Esophagus (tissue), 2 donors: Measurements from ENCODE around the gene FXYD4. TPM values are rescaled to one million over a fixed set of nuclear protein-coding genes. Genes with fewer than 3 reads are reported as not detected.

Source experiments
- H3K27ac ChIP-seq, 2 donors: one replicate each; pipeline ENCODE4 v1.5.1; 2013; ENCODE audit warnings: low read depth in 2 of 2, mild to moderate bottlenecking in 2 of 2, inconsistent platforms in 1 of 2, low read length in 1 of 2, moderate library complexity in 1 of 2
- H3K27me3 ChIP-seq, 2 donors: one replicate each; pipeline ENCODE4 v1.6.1; 2013; ENCODE audit warnings: low read length in 2 of 2, control low read depth in 1 of 2, mild to moderate bottlenecking in 1 of 2; ENCODE audit not compliant: insufficient read depth in 2 of 2, control insufficient read depth in 1 of 2
- H3K36me3 ChIP-seq, 2 donors: one replicate each; pipeline ENCODE4 v1.6.1; 2013; ENCODE audit warnings: low read length in 1 of 2; ENCODE audit not compliant: control insufficient read depth in 2 of 2, insufficient read depth in 2 of 2
- H3K4me1 ChIP-seq, 2 donors: one replicate each; pipeline ENCODE4 v1.6.1; 2013; ENCODE audit warnings: low read length in 1 of 2; ENCODE audit not compliant: control insufficient read depth in 2 of 2, insufficient read depth in 2 of 2
- H3K4me3 ChIP-seq, 2 donors: one replicate each; pipeline ENCODE4 v1.5.1; 2013; ENCODE audit warnings: low read length in 2 of 2, mild to moderate bottlenecking in 2 of 2, low read depth in 1 of 2, moderate library complexity in 1 of 2
- H3K9me3 ChIP-seq, 2 donors: one replicate each; pipeline ENCODE4 v1.6.1; 2013; ENCODE audit warnings: mild to moderate bottlenecking in 2 of 2, low read depth in 1 of 2, low read length in 1 of 2, moderate library complexity in 1 of 2; ENCODE audit not compliant: control insufficient read depth in 2 of 2, insufficient read depth in 1 of 2
- WGBS, 2 donors: extraction: QIAGEN DNeasy Blood & Tissue Kit; methylation state at CpG; one replicate each; pipeline ENCODE4 v1.1.7; 2013; 5-methylcytosine and 5-hydroxymethylcytosine counted together
- polyA plus RNA-seq, 2 donors: library from polyadenylated mRNA; stranded (reverse); fragments of 200-250 nt; gene quantifications; one replicate each; pipeline ENCODE4 v1.2.3, GENCODE V29; 2013
- donor health status: healthy with polysubstance abuse.
- donor health status: Bipolar disorder and iron deficiency.

FXYD4 gene
- polyA plus RNA-seq, 2 donors: not detected

GRCh38 chr10:43407576-43408330, 36.3 kb downstream of the FXYD4 start:
- Histone ChIP-seq H3K27me3 (no peaks in the 10 kb centered on the region), H3K36me3 (no peaks in the 10 kb centered on the region), H3K9me3 (no peaks in the 10 kb centered on the region), H3K27ac (peak overlapping the region; percentile 94 to 98), H3K4me1 (peaks cover 0 to 4% of the 10 kb centered on the region in 2 donors), H3K4me3 (peak overlapping the region; percentile 66 to 72)
- 0 to 1% methylated on average over 56 of the region's 56 CpGs for WGBS, 2 donors

GRCh38 chr10:43408331-43408709, 36.9 kb downstream of the FXYD4 start:
- Histone ChIP-seq H3K4me1 (peaks cover 0 to 4% of the 10 kb centered on the region in 2 donors), H3K27ac (peak overlapping the region; percentile 94 to 98), H3K36me3 (no peaks in the 10 kb centered on the region), H3K4me3 (peak overlapping the region; percentile 66 to 72), H3K9me3 (no peaks in the 10 kb centered on the region), H3K27me3 (no peaks in the 10 kb centered on the region)
- WGBS, 2 donors: 0 to 1% methylated on average over 31 of the region's 31 CpGs

- whole genome bisulfite sequencing, 2 donors: 0 to 1% methylated on average over 68 of the region's 68 CpGs
- H3K9me3 ChIP-seq: no peaks in the 10 kb centered on the region
Measured at GRCh38 chr10:43408710-43409384, 37.4 kb downstream of the FXYD4 start, which contains the start of gene HNRNPF. TSS of gene HNRNPF (minus strand) at chr10:43409186. CDS start at chr10:43387884, 21,302 bp downstream.

GRCh38 chr10:43409385-43410109, 38.1 kb downstream of the FXYD4 start:
- H3K4me3 ChIP-seq: peak overlapping the region; percentile 58 to 72
- H3K9me3 ChIP-seq: no peaks in the 10 kb centered on the region
- WGBS, 2 donors: 4 to 11% methylated on average over 46 of the region's 46 CpGs
- H3K36me3 ChIP-seq: no peaks in the 10 kb centered on the region
- H3K27ac ChIP-seq: peak overlapping the region; percentile 94 to 96
- H3K4me1 ChIP-seq: no peaks in the 10 kb centered on the region
- no peaks in the 10 kb centered on the region for H3K27me3 ChIP-seq

More at GRCh38 chr10:43408710-43409384, 37.4 kb downstream of the FXYD4 start, which contains the start of gene HNRNPF:
- peak within 1 kb of the TSS; percentile 94 to 98 for H3K27ac ChIP-seq
- H3K4me3 ChIP-seq: peak within 1 kb of the TSS; percentile 66 to 72
- no peaks in the 10 kb centered on the region for H3K36me3 ChIP-seq
- no peaks in the 10 kb centered on the region for H3K27me3 ChIP-seq
- H3K4me1 ChIP-seq: peaks cover 0 to 2% of the 10 kb centered on the region in 2 donors

- H3K4me1 ChIP-seq: no peaks in the 10 kb centered on the region
- H3K4me3 ChIP-seq: no peak overlapping the region
- no peaks in the 10 kb centered on the region for H3K27me3 ChIP-seq
- H3K9me3 ChIP-seq: no peaks in the 10 kb centered on the region
- no peaks in the 10 kb centered on the region for H3K36me3 ChIP-seq
- H3K27ac ChIP-seq: no peak overlapping the region
- 76 to 82% methylated on average over 14 of the region's 14 CpGs for WGBS, 2 donors
Measured at GRCh38 chr10:43410345-43410744, 38.9 kb downstream of the FXYD4 start.

GRCh38 chr10:43411536-43411935, 40.1 kb downstream of the FXYD4 start:
- Histone ChIP-seq H3K9me3 (no peaks in the 10 kb centered on the region), H3K36me3 (no peaks in the 10 kb centered on the region), H3K4me1 (no peaks in the 10 kb centered on the region), H3K27ac (no peak overlapping the region), H3K27me3 (no peaks in the 10 kb centered on the region), H3K4me3 (no peak overlapping the region)
- WGBS, 2 donors: 62 to 74% methylated on average over 2 of the region's 2 CpGs

- H3K27ac ChIP-seq: no peak overlapping the region
- H3K36me3 ChIP-seq: no peaks in the 10 kb centered on the region
- no peaks in the 10 kb centered on the region for H3K27me3 ChIP-seq
- no peaks in the 10 kb centered on the region for H3K9me3 ChIP-seq
- whole genome bisulfite sequencing, 2 donors: 82 to 90% methylated on average over 10 of the region's 10 CpGs
- H3K4me3 ChIP-seq: no peak overlapping the region
- peaks cover 0 to 4% of the 10 kb centered on the region in 2 donors for H3K4me1 ChIP-seq
Measured at GRCh38 chr10:43415544-43415943, 44.1 kb downstream of the FXYD4 start.

GRCh38 chr10:43417950-43418768, 46.7 kb downstream of the FXYD4 start:
- Histone ChIP-seq H3K4me3 (no peak overlapping the region), H3K36me3 (no peaks in the 10 kb centered on the region), H3K9me3 (no peaks in the 10 kb centered on the region), H3K4me1 (peaks cover 0 to 4% of the 10 kb centered on the region in 2 donors), H3K27me3 (no peaks in the 10 kb centered on the region), H3K27ac (peak overlapping the region in 1 of 2 donors; percentile 29)
- WGBS, 2 donors: 71% methylated on average over 14 of the region's 14 CpGs

- Histone ChIP-seq H3K4me3 (peak overlapping the region; percentile 37 to 57), H3K27ac (peak overlapping the region; percentile 95 to 96)
- 63 to 66% methylated on average over 18 of the region's 18 CpGs for WGBS, 2 donors
Measured at GRCh38 chr10:43419997-43420368, 48.5 kb downstream of the FXYD4 start.

More at GRCh38 chr10:43419997-43420368, 48.5 kb downstream of the FXYD4 start:
- Histone ChIP-seq H3K27me3 (no peaks in the 10 kb centered on the region), H3K4me1 (peaks cover 0 to 4% of the 10 kb centered on the region in 2 donors), H3K36me3 (no peaks in the 10 kb centered on the region), H3K9me3 (no peaks in the 10 kb centered on the region)
